SK-N-SH (cell line): ENCODE data around the gene SLC6A13. TPM values are rescaled to one million over a fixed set of nuclear protein-coding genes. Genes with fewer than 3 reads are reported as not detected.

ENCODE experiments used
- CTCF ChIA-PET: fragments of 300-600, 350-600 bp; formaldehyde crosslinking; extraction: SDS; loops from one replicate; lab custom pipeline; 2021; lab: Yijun Ruan, JAX
- POLR2A ChIA-PET: fragments of 350-600 bp; sonication (Branson Sonifier 250); formaldehyde crosslinking; extraction: SDS; loops from one replicate; lab custom pipeline; 2020; ENCODE audit warnings: antibody characterized with exemption, inconsistent platforms; lab: Yijun Ruan, JAX
- DNase-seq: peaks from one replicate; pipeline ENCODE4 v3.0.0; 2012
- H2AFZ ChIP-seq: fragments of 200-600 bp; sonication (generic); 2 replicates; pipeline ENCODE4 v1.8.1; 2016; ENCODE audit warnings: antibody characterized with exemption, mild to moderate bottlenecking, low read depth
- H3F3A ChIP-seq: fragments of 200-600 bp; sonication (generic); replicated peaks from 2 replicates; pipeline ENCODE3; 2016; ENCODE audit warnings: antibody characterized with exemption, mild to moderate bottlenecking; ENCODE audit not compliant: insufficient read depth
- H3K27ac ChIP-seq, 2 experiments: fragments of 200-500 bp in 1 of 2; fragments of 200-600 bp in 1 of 2; sonication (Bioruptor generic) in 1 of 2; sonication (generic), shearing (Covaris generic) in 1 of 2; 2 replicates each; pipeline versions ENCODE4 v1.5.1 to v1.6.1; 2014 to 2016; ENCODE audit warnings: low read depth in 2 of 2, inconsistent platforms in 1 of 2, low read length in 1 of 2, mild to moderate bottlenecking in 1 of 2, mixed read lengths in 1 of 2
- H3K27me3 ChIP-seq: fragments of 200-600 bp; sonication (generic), shearing (Covaris generic); 2 replicates; pipeline ENCODE4 v1.6.1; 2016; ENCODE audit warnings: mixed run types; ENCODE audit not compliant: insufficient read depth
- H3K36me3 ChIP-seq, 2 experiments: fragments of 200-500 bp in 1 of 2; fragments of 200-600 bp in 1 of 2; sonication (Bioruptor generic) in 1 of 2; sonication (generic) in 1 of 2; replicated peaks in 1 of 2; 2 replicates each; pipeline versions ENCODE3 to v1.5.1; 2014 to 2016; ENCODE audit warnings: low read length in 1 of 2, mild to moderate bottlenecking in 1 of 2; ENCODE audit not compliant: insufficient read depth in 2 of 2, control insufficient read depth in 1 of 2
- H3K4me1 ChIP-seq, 2 experiments: fragments of 200-500 bp in 1 of 2; fragments of 200-600 bp in 1 of 2; sonication (Bioruptor generic) in 1 of 2; sonication (generic), shearing (Covaris generic) in 1 of 2; 2 replicates each; pipeline versions ENCODE4 v1.5.1 to v1.6.1; 2014 to 2016; ENCODE audit warnings: low read depth in 1 of 2, low read length in 1 of 2, mixed run types in 1 of 2; ENCODE audit not compliant: insufficient read depth in 2 of 2, control insufficient read depth in 1 of 2
- H3K4me2 ChIP-seq: fragments of 200-600 bp; sonication (generic), shearing (Covaris generic); 2 replicates; pipeline ENCODE4 v1.6.1; 2017; ENCODE audit warnings: mixed run types
- H3K4me3 ChIP-seq, 2 experiments: fragments of 200-500 bp in 1 of 2; fragments of 200-600 bp in 1 of 2; sonication (Bioruptor generic) in 1 of 2; sonication (generic), shearing (Covaris generic) in 1 of 2; 2 replicates each; pipeline versions ENCODE4 v1.5.1 to v1.8.1; 2014 to 2016; ENCODE audit warnings: low read depth in 2 of 2, inconsistent platforms in 1 of 2, low read length in 1 of 2, mild to moderate bottlenecking in 1 of 2, mixed read lengths in 1 of 2, moderate library complexity in 1 of 2
- H3K79me2 ChIP-seq: fragments of 200-600 bp; sonication (generic); 2 replicates; pipeline ENCODE4 v1.8.1; 2017; ENCODE audit warnings: mild to moderate bottlenecking; ENCODE audit not compliant: insufficient read depth
- H3K9ac ChIP-seq: fragments of 200-600 bp; sonication (generic); 2 replicates; pipeline ENCODE4 v1.6.1; 2017; ENCODE audit warnings: mixed run types
- H3K9me2 ChIP-seq: fragments of 200-600 bp; sonication (generic); 2 replicates; pipeline ENCODE4 v1.6.1; 2017; ENCODE audit warnings: mixed run types
- H3K9me3 ChIP-seq: fragments of 200-600 bp; sonication (generic); 2 replicates; pipeline ENCODE4 v1.6.1; 2017; ENCODE audit warnings: mixed run types, mild to moderate bottlenecking, moderate library complexity
- H4K20me1 ChIP-seq: fragments of 200-600 bp; sonication (generic); 2 replicates; pipeline ENCODE4 v1.6.1; 2017; ENCODE audit warnings: mild to moderate bottlenecking, mixed run types; ENCODE audit not compliant: insufficient read depth
- EP300 ChIP-seq, 2 experiments: IDR thresholded peaks; 2 replicates each; pipeline versions ENCODE4 v1.4.0 to v1.6.1; 2012; ENCODE audit warnings: borderline replicate concordance in 1 of 2, low read depth in 1 of 2, low read length in 1 of 2
- FOSL2 ChIP-seq: IDR thresholded peaks from 2 replicates; pipeline ENCODE4 v1.4.0; 2012; ENCODE audit warnings: low read depth, mild to moderate bottlenecking, moderate library complexity, borderline replicate concordance
- FOXJ3 ChIP-seq: sonication (generic); formaldehyde crosslinking; IDR thresholded peaks from 2 replicates; pipeline ENCODE4 v1.5.1; 2020; ENCODE audit warnings: mild to moderate bottlenecking, missing genetic modification reagents
- GABPA ChIP-seq: IDR thresholded peaks from 2 replicates; pipeline ENCODE4 v1.4.0; 2012; ENCODE audit warnings: low read depth, mild to moderate bottlenecking
- GATA2 ChIP-seq: sonication (generic); formaldehyde crosslinking; IDR thresholded peaks from 2 replicates; pipeline ENCODE4 v1.5.0; 2020; ENCODE audit warnings: mild to moderate bottlenecking, missing genetic modification reagents
- IRF3 ChIP-seq: fragments of 150-350 bp; IDR thresholded peaks from 2 replicates; pipeline ENCODE4 v1.6.1; 2016; ENCODE audit warnings: mild to moderate bottlenecking, low read depth, low read length
- JUND ChIP-seq: IDR thresholded peaks from 2 replicates; pipeline ENCODE4 v1.4.0; 2012
- MAX ChIP-seq: IDR thresholded peaks from 2 replicates; pipeline ENCODE4 v1.4.0; 2012; ENCODE audit warnings: low read depth
- NRF1 ChIP-seq: IDR thresholded peaks from 2 replicates; pipeline ENCODE4 v1.6.1; 2012; ENCODE audit warnings: low read depth, mild to moderate bottlenecking, low read length
- POLR2AphosphoS5 ChIP-seq: IDR thresholded peaks from 2 replicates; pipeline ENCODE4 v1.6.1; 2012; ENCODE audit warnings: low read depth, low read length
- REST ChIP-seq: IDR thresholded peaks from 2 replicates; pipeline ENCODE4 v1.6.1; 2012; ENCODE audit warnings: mild to moderate bottlenecking, low read depth, low read length, moderate library complexity
- SIN3A ChIP-seq: IDR thresholded peaks from 2 replicates; pipeline ENCODE4 v1.6.1; 2012; ENCODE audit warnings: low read depth, mild to moderate bottlenecking, low read length, moderate library complexity, borderline replicate concordance
- SMC3 ChIP-seq: IDR thresholded peaks from 2 replicates; pipeline ENCODE4 v1.6.1; 2012; ENCODE audit warnings: low read depth, low read length, improper control_type of control experiment
- TAF1 ChIP-seq: IDR thresholded peaks from 2 replicates; pipeline ENCODE4 v1.6.1; 2012; ENCODE audit warnings: low read depth, mild to moderate bottlenecking, low read length, moderate library complexity, borderline replicate concordance
- TEAD4 ChIP-seq: IDR thresholded peaks from 2 replicates; pipeline ENCODE4 v1.4.0; 2012; ENCODE audit warnings: mild to moderate bottlenecking, borderline replicate concordance; ENCODE audit not compliant: insufficient read depth
- USF1 ChIP-seq: IDR thresholded peaks from 2 replicates; pipeline ENCODE4 v1.4.0; 2012; ENCODE audit warnings: low read depth, borderline replicate concordance
- USF2 ChIP-seq: fragments of 150-350 bp; IDR thresholded peaks from 2 replicates; pipeline ENCODE4 v1.6.1; 2017; ENCODE audit warnings: antibody characterized with exemption, low read length, low read depth, borderline replicate concordance
- WGBS: methylation state at CpG from one replicate; pipeline ENCODE4 v1.1.6; 2017; ENCODE audit warnings: low lambda C conversion rate; 5-methylcytosine and 5-hydroxymethylcytosine counted together
- polyA plus RNA-seq, 3 experiments: library from polyadenylated mRNA; depleted of rRNA; stranded (reverse); fragments of >200 nt; gene quantifications; 2 replicates each; pipeline ENCODE4 v1.2.3, GENCODE V29; 2012

The SLC6A13 gene
- polyA plus RNA-seq, 1 of the 3 experiments (the other 2 are of a cell fraction) = 0.05 TPM

GRCh38 chr12:247271-247670 lies 15.4 kb downstream of the SLC6A13 start:
- H3K4me1 ChIP-seq = no peaks in the 10 kb centered on the region
- H3K4me3 ChIP-seq = no peak overlapping the region
- H3K27ac ChIP-seq = no peak overlapping the region
- H3F3A ChIP-seq = no peaks in the 10 kb centered on the region
- no peaks in the 10 kb centered on the region for H3K79me2 ChIP-seq
- no peak overlapping the region for H2AFZ ChIP-seq
- no peaks in the 10 kb centered on the region for H3K36me3 ChIP-seq
- no peaks in the 10 kb centered on the region for H3K27me3 ChIP-seq
- DNase-seq = no peak
- TF ChIP-seq FOSL2 (no peak), NRF1 (no peak), FOXJ3 (CRISPR knock-in tag) (no peak), TEAD4 (no peak), SIN3A (no peak), USF2 (no peak), USF1 (no peak), IRF3 (no peak)
- TF ChIP-seq, all 33 proteins: peak for 0
- ChIA-PET CTCF (interaction anchor here (1.3 kb wide), 1 partner anchor 28 kb away, joined by 3 read pairs; no protein-coding TSS in a partner anchor), POLR2A (interaction anchor here (0.6 kb wide), 1 partner anchor 29 kb away, joined by 3 read pairs; no protein-coding TSS in a partner anchor)
- 46% methylated on average over 3 of the region's 3 CpGs for WGBS
- peaks cover 10% of the 10 kb centered on the region; the same call in 1 of the 2 replicates for H3K9me3 ChIP-seq
- no peak overlapping the region for H3K9ac ChIP-seq
- no peak overlapping the region for H3K4me2 ChIP-seq
- H4K20me1 ChIP-seq = no peaks in the 10 kb centered on the region
- no peaks in the 10 kb centered on the region for H3K9me2 ChIP-seq

- POLR2A ChIA-PET = no interaction called here
- Histone ChIP-seq H3K4me2 (no peak overlapping the region), H3K4me3 (no peak overlapping the region), H3K79me2 (no peaks in the 10 kb centered on the region), H3K4me1 (no peaks in the 10 kb centered on the region), H3K9me2 (no peaks in the 10 kb centered on the region), H2AFZ (no peak overlapping the region), H3K27me3 (no peaks in the 10 kb centered on the region), H4K20me1 (no peaks in the 10 kb centered on the region), H3K9ac (no peak overlapping the region), H3K36me3 (no peaks in the 10 kb centered on the region), H3F3A (no peaks in the 10 kb centered on the region), H3K27ac (no peak overlapping the region), H3K9me3 (peaks cover 10% of the 10 kb centered on the region; the same call in 1 of the 2 replicates)
- DNase-seq = no peak
- CTCF ChIA-PET = no interaction called here
- WGBS = 46% methylated on average over 4 of the region's 4 CpGs
- no peak for TF ChIP-seq SIN3A
- no peak for TF ChIP-seq POLR2AphosphoS5
- TF ChIP-seq USF2 = no peak
- TF ChIP-seq IRF3 = no peak
- no peak for TF ChIP-seq TAF1
- no peak for TF ChIP-seq MAX
- no peak for TF ChIP-seq EP300 (IDR thresholded peaks at IDR 0.05; ENCODE audit: borderline replicate concordance in 1 of 2, low read depth in 1 of 2, low read length in 1 of 2)
- no peak for TF ChIP-seq FOXJ3 (CRISPR knock-in tag)
- no peak for TF ChIP-seq NRF1
- no peak for TF ChIP-seq REST
- no peak for TF ChIP-seq GATA2 (CRISPR knock-in tag)
- no peak for TF ChIP-seq JUND
- no peak for TF ChIP-seq SMC3
- TF ChIP-seq GABPA = no peak
Measured at GRCh38 chr12:243381-243780, 19.3 kb downstream of the SLC6A13 start.
